Nephron progenitor cell (in vitro differentiated cells): Measurements from ENCODE around the gene UBXN2A.
"Not testable (repeated sequence)": the region's sequence is repeated elsewhere in the genome, so short reads cannot be mapped to it uniquely, and the experiment has no call there.

Experiments used
- DNase-seq: peaks from one replicate; pipeline ENCODE4 v3.0.0; 2021
- H3K27ac Mint-ChIP-seq: 2 replicates; pipeline ENCODE4 v1.8.0; 2021; ENCODE audit warnings: mild to moderate bottlenecking, moderate library complexity, mixed read lengths
- H3K27me3 Mint-ChIP-seq: 2 replicates; pipeline ENCODE4 v1.8.0; 2021; ENCODE audit warnings: mild to moderate bottlenecking, low read depth, mixed read lengths; ENCODE audit not compliant: poor library complexity
- H3K36me3 Mint-ChIP-seq: 2 replicates; pipeline ENCODE4 v1.8.0; 2021; ENCODE audit warnings: low read depth, mixed read lengths
- H3K4me1 Mint-ChIP-seq: 2 replicates; pipeline ENCODE4 v1.8.0; 2021; ENCODE audit warnings: mixed read lengths
- H3K4me3 Mint-ChIP-seq: 2 replicates; pipeline ENCODE4 v1.8.0; 2021; ENCODE audit warnings: mild to moderate bottlenecking, moderate library complexity, mixed read lengths
- H3K9me3 Mint-ChIP-seq: 2 replicates; pipeline ENCODE4 v1.8.0; 2021; ENCODE audit warnings: mild to moderate bottlenecking, moderate library complexity, mixed read lengths
- CTCF ChIP-seq: fragments of 200-600 bp; sonication (generic); IDR thresholded peaks from 2 replicates; pipeline ENCODE4 v1.5.0; 2021; ENCODE audit warnings: antibody characterized with exemption

Gene UBXN2A

DNA sequence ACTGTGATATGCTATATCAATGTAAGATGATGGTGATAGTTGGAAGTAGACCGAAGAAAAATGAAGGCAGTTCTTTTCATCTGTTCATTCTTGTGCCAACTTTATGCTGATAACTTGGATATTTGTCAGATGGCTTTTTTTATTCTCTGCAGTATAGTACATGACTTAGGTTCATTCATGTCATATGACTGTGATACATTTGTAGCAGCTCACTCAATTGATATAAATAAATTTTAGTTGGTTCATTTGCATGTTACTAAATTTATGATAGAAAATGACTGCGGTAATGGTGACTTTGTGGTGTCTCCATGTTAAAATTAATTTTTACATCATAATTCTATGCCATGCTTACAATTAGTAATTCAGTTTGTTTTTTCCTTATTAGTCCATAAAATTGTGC is 7.1 kb downstream of the UBXN2A start:
- Mint-ChIP-seq H3K27ac (no peak overlapping the region), H3K4me3 (no peak overlapping the region), H3K36me3 (peaks cover 22% of the 10 kb centered on the region), H3K4me1 (peaks cover 32% of the 10 kb centered on the region), H3K9me3 (no peaks in the 10 kb centered on the region), H3K27me3 (no peaks in the 10 kb centered on the region)
- TF ChIP-seq CTCF: no peak
- no peak for DNase-seq

DNA sequence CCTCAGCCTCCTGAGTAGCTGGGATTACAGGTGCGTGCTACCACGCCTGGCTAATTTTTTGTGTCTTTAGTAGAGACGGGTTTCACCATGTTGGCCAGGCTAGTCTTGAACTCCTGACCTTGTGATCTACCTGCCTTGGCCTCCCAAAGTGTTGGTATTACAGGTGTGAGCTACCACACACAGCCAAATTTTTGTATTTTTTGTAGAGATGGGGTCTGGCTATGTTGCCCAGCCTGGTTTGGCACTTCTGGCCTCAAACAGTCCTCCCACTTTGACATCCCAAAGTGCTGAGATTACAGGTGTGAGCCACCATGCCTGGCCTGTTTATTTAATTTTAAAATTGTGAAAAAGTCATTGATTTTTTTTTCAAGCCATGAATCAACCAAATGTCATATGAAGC is 12.3 kb downstream of the UBXN2A start:
- not testable (repeated sequence) for H3K4me3 Mint-ChIP-seq, H3K36me3 Mint-ChIP-seq, H3K27ac Mint-ChIP-seq, DNase-seq, H3K27me3 Mint-ChIP-seq, H3K4me1 Mint-ChIP-seq, H3K9me3 Mint-ChIP-seq

GRCh38 chr2:23953625-23954024 is 13.4 kb downstream of the UBXN2A start:
- Mint-ChIP-seq H3K36me3 (peaks cover 4% of the 10 kb centered on the region), H3K9me3 (no peaks in the 10 kb centered on the region), H3K27ac (no peak overlapping the region), H3K27me3 (no peaks in the 10 kb centered on the region), H3K4me1 (peaks cover 6% of the 10 kb centered on the region), H3K4me3 (no peak overlapping the region)
- no peak for TF ChIP-seq CTCF
- DNase-seq: no peak

DNA sequence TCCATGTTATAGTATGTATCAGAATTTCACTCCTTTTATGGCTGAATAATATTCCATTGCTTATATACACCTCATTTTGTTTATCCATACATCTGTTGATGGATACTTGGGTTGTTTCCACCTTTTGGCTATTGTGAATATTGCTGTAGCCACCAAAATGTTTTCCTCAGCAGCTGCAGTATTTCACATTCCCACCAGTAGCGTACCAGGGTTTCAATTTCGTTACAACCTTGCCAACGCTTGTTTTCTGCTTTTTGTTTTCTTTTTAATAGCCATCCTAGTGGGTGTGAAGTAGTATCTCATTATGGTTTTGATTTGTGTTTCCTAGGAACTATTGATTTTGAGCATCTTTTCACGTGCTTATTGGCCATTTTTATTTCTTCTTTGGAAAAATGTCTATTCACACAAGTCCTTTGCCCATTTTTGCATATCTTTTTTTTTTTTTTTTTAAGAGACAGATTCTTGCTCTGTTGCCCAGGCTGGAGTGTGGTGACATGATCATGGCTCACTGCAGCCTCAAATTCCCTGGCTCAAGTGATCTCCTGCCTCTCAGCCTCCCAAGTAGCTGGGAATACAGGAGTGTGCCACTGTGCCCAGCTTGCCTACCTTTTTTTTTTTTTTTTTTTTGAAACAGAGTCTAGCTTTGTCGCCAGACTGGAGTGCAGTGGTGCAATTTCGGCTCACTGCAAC is 14.2 kb downstream of the UBXN2A start:
- Mint-ChIP-seq H3K9me3 (no peaks in the 10 kb centered on the region), H3K27me3 (no peaks in the 10 kb centered on the region), H3K4me3 (no peak overlapping the region), H3K4me1 (peaks cover 6% of the 10 kb centered on the region), H3K27ac (no peak overlapping the region), H3K36me3 (peaks cover 7% of the 10 kb centered on the region)
- DNase-seq: no peak
- TF ChIP-seq CTCF: no peak

GRCh38 chr2:23967846-23968245 is 27.6 kb downstream of the UBXN2A start:
- no peak for TF ChIP-seq CTCF
- DNase-seq: no peak
- Mint-ChIP-seq H3K4me3 (no peak overlapping the region), H3K27me3 (no peaks in the 10 kb centered on the region), H3K4me1 (no peaks in the 10 kb centered on the region), H3K27ac (no peak overlapping the region), H3K9me3 (peaks cover 5% of the 10 kb centered on the region), H3K36me3 (peaks cover 67% of the 10 kb centered on the region)

GRCh38 chr2:23976883-23977282 is 36.6 kb downstream of the UBXN2A start:
- Mint-ChIP-seq H3K4me3 (no peak overlapping the region), H3K9me3 (peaks cover 4% of the 10 kb centered on the region)

More at GRCh38 chr2:23976883-23977282, 36.6 kb downstream of the UBXN2A start:
- Mint-ChIP-seq H3K27me3 (peaks cover 3% of the 10 kb centered on the region), H3K4me1 (no peaks in the 10 kb centered on the region), H3K27ac (no peak overlapping the region), H3K36me3 (peaks cover 77% of the 10 kb centered on the region)
- no peak for TF ChIP-seq CTCF
- no peak for DNase-seq
